Cerebellar cortex (tissue), 1 donor: Measurements from ENCODE around the gene HSPA1B.

Experiments used
- DNase-seq: peaks from one replicate; pipeline ENCODE4 v3.0.0-alpha.2; 2015; ENCODE audit warnings: low spot score

HSPA1B gene

GRCh38 chr6:31879143-31879542 lies 51.6 kb downstream of the HSPA1B start:
- DNase-seq: no peak
